Uterus (tissue), 2 donors: ENCODE results near the gene TRIM74.
"Not testable (repeated sequence)": the region's sequence is repeated elsewhere in the genome, so short reads cannot be mapped to it uniquely, and the experiment has no call there.

Experiments used
- POLR2A ChIP-seq, 2 donors: fragments of 450-650 bp; IDR thresholded peaks; one replicate each; pipeline ENCODE4 v1.6.1; 2016; ENCODE audit warnings: antibody characterized with exemption in 2 of 2, mild to moderate bottlenecking in 1 of 2, moderate library complexity in 1 of 2
- TF ChIP-seq, protein P1 (sequence below), 4 experiments: fragments of 200-600 bp in 2 of 4; fragments of 450-650 bp in 2 of 4; sonication (generic) in 2 of 4; IDR thresholded peaks; one replicate each; pipeline ENCODE4 v1.5.1; 2016 to 2019; ENCODE audit warnings: antibody characterized with exemption in 4 of 4, mild to moderate bottlenecking in 2 of 4, moderate library complexity in 1 of 4

DNA sequence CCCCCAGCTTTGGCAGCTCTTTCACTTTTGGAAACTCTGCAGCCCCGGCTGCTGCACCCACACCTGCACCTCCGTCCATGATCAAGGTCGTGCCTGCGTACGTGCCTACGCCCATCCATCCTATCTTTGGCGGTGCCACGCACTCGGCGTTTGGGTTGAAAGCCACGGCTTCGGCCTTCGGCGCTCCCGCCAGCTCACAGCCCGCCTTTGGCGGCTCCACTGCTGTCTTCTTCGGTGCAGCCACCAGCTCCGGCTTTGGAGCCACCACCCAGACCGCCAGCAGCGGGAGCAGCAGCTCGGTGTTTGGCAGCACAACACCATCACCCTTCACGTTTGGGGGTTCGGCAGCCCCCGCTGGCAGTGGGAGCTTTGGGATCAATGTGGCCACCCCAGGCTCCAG is 26.3 kb downstream of the TRIM74 start:
- TF ChIP-seq, protein P1, sequence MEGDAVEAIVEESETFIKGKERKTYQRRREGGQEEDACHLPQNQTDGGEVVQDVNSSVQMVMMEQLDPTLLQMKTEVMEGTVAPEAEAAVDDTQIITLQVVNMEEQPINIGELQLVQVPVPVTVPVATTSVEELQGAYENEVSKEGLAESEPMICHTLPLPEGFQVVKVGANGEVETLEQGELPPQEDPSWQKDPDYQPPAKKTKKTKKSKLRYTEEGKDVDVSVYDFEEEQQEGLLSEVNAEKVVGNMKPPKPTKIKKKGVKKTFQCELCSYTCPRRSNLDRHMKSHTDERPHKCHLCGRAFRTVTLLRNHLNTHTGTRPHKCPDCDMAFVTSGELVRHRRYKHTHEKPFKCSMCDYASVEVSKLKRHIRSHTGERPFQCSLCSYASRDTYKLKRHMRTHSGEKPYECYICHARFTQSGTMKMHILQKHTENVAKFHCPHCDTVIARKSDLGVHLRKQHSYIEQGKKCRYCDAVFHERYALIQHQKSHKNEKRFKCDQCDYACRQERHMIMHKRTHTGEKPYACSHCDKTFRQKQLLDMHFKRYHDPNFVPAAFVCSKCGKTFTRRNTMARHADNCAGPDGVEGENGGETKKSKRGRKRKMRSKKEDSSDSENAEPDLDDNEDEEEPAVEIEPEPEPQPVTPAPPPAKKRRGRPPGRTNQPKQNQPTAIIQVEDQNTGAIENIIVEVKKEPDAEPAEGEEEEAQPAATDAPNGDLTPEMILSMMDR (IDR thresholded peaks at IDR 0.05) = not testable (repeated sequence)
- TF ChIP-seq POLR2A (IDR thresholded peaks at IDR 0.05) = not testable (repeated sequence)
